Ovary (tissue), 3 donors: Measurements from ENCODE around the gene CILP2.

Experiments
- CTCF ChIP-seq, 3 donors: fragments of 450-650 bp in 2 of 3; fragments of 200-600 bp in 1 of 3; IDR thresholded peaks; one replicate each; pipeline versions ENCODE4 v1.5.1 to v1.8.0; 2016 to 2022; ENCODE audit warnings: antibody characterized with exemption in 3 of 3, mild to moderate bottlenecking in 1 of 3
- POLR2A ChIP-seq: fragments of 450-650 bp; IDR thresholded peaks from one replicate; pipeline ENCODE4 v1.6.1; 2017; ENCODE audit warnings: antibody characterized with exemption, mild to moderate bottlenecking, moderate library complexity
- donor health status: DM: no; HTN: no; CAD: no.

DNA sequence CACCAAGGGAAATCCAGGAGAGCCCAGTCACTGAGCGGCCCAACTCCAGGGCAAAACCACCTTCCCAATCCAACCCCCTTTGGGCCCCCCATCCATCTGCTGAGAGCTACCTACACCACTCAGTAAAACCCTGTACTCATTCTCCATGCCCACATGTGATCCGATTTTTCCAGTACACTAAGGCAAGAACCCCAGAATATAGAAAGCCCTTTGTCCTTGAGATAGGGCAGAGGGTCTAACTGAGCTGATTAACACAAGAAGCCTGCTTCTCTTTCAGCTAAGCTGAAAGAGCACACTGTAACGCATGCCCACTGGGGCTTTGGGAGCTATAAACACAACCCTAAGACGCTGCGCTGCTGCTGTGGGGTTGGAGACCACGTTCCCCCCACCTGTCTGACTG, 44.4 kb downstream of the CILP2 start:
- TF ChIP-seq POLR2A (no peak), CTCF (IDR thresholded peaks at IDR 0.05) (no peak)
